ENCODE measurements around the gene RALGAPA2. TPM values are rescaled to one million over a fixed set of nuclear protein-coding genes. Genes with fewer than 3 reads are reported as not detected.

Gene RALGAPA2
- total and polyA plus RNA-seq, 2 donors (not counting 3 experiments of a cell fraction or from before 2014, with no cell fraction given): 10.0 to 46.8 TPM

DNA sequence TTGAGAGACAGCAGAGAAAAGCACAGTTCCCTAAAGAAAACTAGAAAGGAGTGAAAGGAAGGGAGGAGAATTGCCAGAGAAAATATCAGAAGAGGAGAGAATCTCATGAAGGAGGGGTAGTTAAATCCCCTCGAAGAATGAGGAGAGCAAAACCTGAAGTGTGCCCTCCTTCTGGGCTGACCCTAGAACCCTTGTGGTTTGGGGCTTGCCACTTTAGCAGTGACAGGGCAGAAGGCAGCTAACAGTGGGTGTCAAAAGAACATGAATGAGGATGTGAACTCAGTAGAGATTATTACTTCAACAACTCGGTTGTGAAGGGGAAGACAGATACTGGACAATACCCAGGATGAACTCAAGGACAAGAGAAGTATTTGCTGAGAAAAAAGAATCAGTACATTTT lies 73.6 kb downstream of the RALGAPA2 start:
- no peak overlapping the region for H3K4me3 ChIP-seq (replicated peaks in 1 of 3; ENCODE audit: insufficient read depth in 1 of 3, low read depth in 1 of 3, low read length in 3 of 3)
- H3K79me2 ChIP-seq (ENCODE audit: control insufficient read depth, insufficient read depth, low read length): no peaks in the 10 kb centered on the region
- no peaks in the 10 kb centered on the region for H3K9me1 ChIP-seq (replicated peaks; ENCODE audit: control insufficient read depth, extremely low read depth, insufficient read depth, low read length)
- no peak overlapping the region for H3K9ac ChIP-seq (replicated peaks; ENCODE audit: extremely low read depth, insufficient read depth, low read length)
- no TSS peak for BruUV-seq (replicated peaks)
- intact Hi-C loops (cut with micrococcal nuclease) (no loop called here), dilution Hi-C loops (cut with MboI; ENCODE audit: extremely low pct_ligation_motif_present, low sequenced_read_pairs) (no loop called here)
- FAIRE-seq: no peak
- H4K20me1 ChIP-seq (replicated peaks; ENCODE audit: control insufficient read depth, extremely low read depth, insufficient read depth, low read length): no peaks in the 10 kb centered on the region
- no peak overlapping the region for H3K27ac ChIP-seq (ENCODE audit: insufficient read depth, low read depth, low read length)
- TF ChIP-seq CTCF (IDR thresholded peaks at IDR 0.05; ENCODE audit: extremely low read depth in 1 of 2, insufficient read depth in 1 of 2, low read depth in 1 of 2, low read length in 2 of 2) (no peak), POLR2A (IDR thresholded peaks at IDR 0.05; ENCODE audit: low read depth, low read length) (no peak), EZH2 (IDR thresholded peaks at IDR 0.05; ENCODE audit: borderline replicate concordance, low read depth, low read length, severe bottlenecking) (no peak), FOS (IDR thresholded peaks at IDR 0.05; ENCODE audit: borderline replicate concordance, insufficient read depth, low read length) (no peak), MYC (IDR thresholded peaks at IDR 0.05; ENCODE audit: low read depth, low read length) (no peak), GATA2 (IDR thresholded peaks at IDR 0.05; ENCODE audit: insufficient read depth, insufficient read length, low read depth, low read length) (no peak)
- TF ChIP-seq, protein P1, sequence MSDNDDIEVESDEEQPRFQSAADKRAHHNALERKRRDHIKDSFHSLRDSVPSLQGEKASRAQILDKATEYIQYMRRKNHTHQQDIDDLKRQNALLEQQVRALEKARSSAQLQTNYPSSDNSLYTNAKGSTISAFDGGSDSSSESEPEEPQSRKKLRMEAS (IDR thresholded peaks at IDR 0.05; ENCODE audit: insufficient read depth, insufficient read length): no peak
- H3K9me3 ChIP-seq (replicated peaks; ENCODE audit: control insufficient read depth, insufficient read depth, low read length): no peaks in the 10 kb centered on the region
- CTCF ChIA-PET: no interaction called here
- no peak for DNase-seq (ENCODE audit: low read depth, low spot score)
- H3K27me3 ChIP-seq (ENCODE audit: control insufficient read depth in 2 of 2, insufficient read depth in 2 of 2, low read length in 2 of 2): no peaks in the 10 kb centered on the region
- no peaks in the 10 kb centered on the region for H3K4me1 ChIP-seq (ENCODE audit: control insufficient read depth, extremely low read depth, insufficient read depth, low read length)
- H3K4me2 ChIP-seq (ENCODE audit: insufficient read depth, low read length): no peak overlapping the region
- no peak overlapping the region for H2AFZ ChIP-seq (ENCODE audit: low read depth, low read length)
- peaks cover 10 to 19% of the 10 kb centered on the region in 2 experiments for H3K36me3 ChIP-seq (ENCODE audit: control insufficient read depth in 2 of 2, extremely low read depth in 1 of 2, insufficient read depth in 2 of 2, low read length in 2 of 2)
- POLR2A ChIA-PET: no interaction called here

Measured in endothelial cell of umbilical vein (primary cell).